Ishikawa (cell line): ENCODE data around the gene RPL10A.

Experiments used
- CEBPB ChIP-seq: IDR thresholded peaks from 2 replicates; pipeline ENCODE4 v1.6.1; 2012
- TAF1 ChIP-seq: IDR thresholded peaks from 2 replicates; pipeline ENCODE4 v1.6.1; 2012; ENCODE audit warnings: low read depth, mild to moderate bottlenecking
- TF ChIP-seq, protein P1 (sequence below): IDR thresholded peaks from 2 replicates; pipeline ENCODE4 v1.6.1; 2012; ENCODE audit warnings: low read depth, mild to moderate bottlenecking
- TF ChIP-seq, protein P2 (sequence below): IDR thresholded peaks from 2 replicates; pipeline ENCODE4 v1.6.1; 2012

- TF ChIP-seq, protein P1, sequence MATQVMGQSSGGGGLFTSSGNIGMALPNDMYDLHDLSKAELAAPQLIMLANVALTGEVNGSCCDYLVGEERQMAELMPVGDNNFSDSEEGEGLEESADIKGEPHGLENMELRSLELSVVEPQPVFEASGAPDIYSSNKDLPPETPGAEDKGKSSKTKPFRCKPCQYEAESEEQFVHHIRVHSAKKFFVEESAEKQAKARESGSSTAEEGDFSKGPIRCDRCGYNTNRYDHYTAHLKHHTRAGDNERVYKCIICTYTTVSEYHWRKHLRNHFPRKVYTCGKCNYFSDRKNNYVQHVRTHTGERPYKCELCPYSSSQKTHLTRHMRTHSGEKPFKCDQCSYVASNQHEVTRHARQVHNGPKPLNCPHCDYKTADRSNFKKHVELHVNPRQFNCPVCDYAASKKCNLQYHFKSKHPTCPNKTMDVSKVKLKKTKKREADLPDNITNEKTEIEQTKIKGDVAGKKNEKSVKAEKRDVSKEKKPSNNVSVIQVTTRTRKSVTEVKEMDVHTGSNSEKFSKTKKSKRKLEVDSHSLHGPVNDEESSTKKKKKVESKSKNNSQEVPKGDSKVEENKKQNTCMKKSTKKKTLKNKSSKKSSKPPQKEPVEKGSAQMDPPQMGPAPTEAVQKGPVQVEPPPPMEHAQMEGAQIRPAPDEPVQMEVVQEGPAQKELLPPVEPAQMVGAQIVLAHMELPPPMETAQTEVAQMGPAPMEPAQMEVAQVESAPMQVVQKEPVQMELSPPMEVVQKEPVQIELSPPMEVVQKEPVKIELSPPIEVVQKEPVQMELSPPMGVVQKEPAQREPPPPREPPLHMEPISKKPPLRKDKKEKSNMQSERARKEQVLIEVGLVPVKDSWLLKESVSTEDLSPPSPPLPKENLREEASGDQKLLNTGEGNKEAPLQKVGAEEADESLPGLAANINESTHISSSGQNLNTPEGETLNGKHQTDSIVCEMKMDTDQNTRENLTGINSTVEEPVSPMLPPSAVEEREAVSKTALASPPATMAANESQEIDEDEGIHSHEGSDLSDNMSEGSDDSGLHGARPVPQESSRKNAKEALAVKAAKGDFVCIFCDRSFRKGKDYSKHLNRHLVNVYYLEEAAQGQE, result no peak
- TF ChIP-seq CEBPB (no peak), TAF1 (no peak)
- TF ChIP-seq, protein P2, sequence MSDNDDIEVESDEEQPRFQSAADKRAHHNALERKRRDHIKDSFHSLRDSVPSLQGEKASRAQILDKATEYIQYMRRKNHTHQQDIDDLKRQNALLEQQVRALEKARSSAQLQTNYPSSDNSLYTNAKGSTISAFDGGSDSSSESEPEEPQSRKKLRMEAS, result no peak
These were observed 2.6 kb upstream of the RPL10A start for GRCh38 chr6:35465646-35466045.
